Psoas muscle (tissue), 8 donors: ENCODE data around the gene TCERG1L. TPM values are rescaled to one million over a fixed set of nuclear protein-coding genes. Genes with fewer than 3 reads are reported as not detected.

ENCODE experiments used
- ATAC-seq, 4 donors: fragments of 200-7000 bp; cut with Tn5 transposase; one replicate each; pipeline ENCODE4 v1.9.1; 2020; ENCODE audit warnings: moderate library complexity in 3 of 4, mild to moderate bottlenecking in 2 of 4
- DNase-seq, 2 donors: peaks; one replicate each; pipeline ENCODE4 v3.0.0-alpha.2; 2020
- H3K27ac ChIP-seq: fragments of 200-600 bp; one replicate; pipeline ENCODE4 v1.8.0; 2022
- H3K27me3 ChIP-seq, 3 donors: fragments of 200-600 bp in 1 of 3; one replicate each; pipeline versions ENCODE4 v1.6.1 to v1.8.0; 2013 to 2022; ENCODE audit warnings: low read length in 2 of 3, mild to moderate bottlenecking in 2 of 3, moderate library complexity in 1 of 3; ENCODE audit not compliant: insufficient read depth in 3 of 3
- H3K36me3 ChIP-seq, 2 donors: fragments of 200-600 bp in 1 of 2; one replicate each; pipeline versions ENCODE4 v1.6.1 to v1.8.0; 2013 to 2022; ENCODE audit warnings: low read depth in 1 of 2, mild to moderate bottlenecking in 1 of 2, moderate library complexity in 1 of 2; ENCODE audit not compliant: insufficient read depth in 1 of 2
- H3K4me1 ChIP-seq: fragments of 200-600 bp; one replicate; pipeline ENCODE4 v1.8.0; 2022
- H3K4me3 ChIP-seq: fragments of 200-600 bp; one replicate; pipeline ENCODE4 v1.8.0; 2022; ENCODE audit warnings: mild to moderate bottlenecking
- H3K9me3 ChIP-seq: fragments of 200-600 bp; one replicate; pipeline ENCODE4 v1.8.0; 2022
- WGBS, 3 donors: extraction: QIAGEN DNeasy Blood & Tissue Kit; methylation state at CpG; one replicate each; pipeline versions ENCODE4 v1.1.6 to v1.1.7; 2013; 5-methylcytosine and 5-hydroxymethylcytosine counted together
- intact Hi-C, 2 donors: fragments of 100-400 bp; cut with DNase I; formaldehyde crosslinking; loops; one replicate each; pipeline versions ENCODE4 v1.11.0 to v1.14.2; 2022
- polyA plus RNA-seq, 3 donors: library from polyadenylated mRNA; stranded (reverse); fragments of 200-250 nt; gene quantifications; one replicate each; pipeline ENCODE4 v1.2.3, GENCODE V29; 2013
- total RNA-seq, 4 donors: library from RNA; stranded (reverse); fragmentation: NEBNext Ultra II Directional in 2 of 4; extraction: Animal tissue kit (Norgen Biotek cat#: 25700) in 2 of 4; gene quantifications; one replicate each; pipeline versions ENCODE4 v1.2.1 to v1.2.4, GENCODE V29; 2021 to 2023
- TF ChIP-seq, protein P1 (sequence below): fragments of 200-600 bp; IDR thresholded peaks from one replicate; pipeline ENCODE4 v1.8.0; 2022; ENCODE audit warnings: antibody characterized with exemption
- donor health status: healthy with polysubstance abuse.
- donor health status: DM: no; HTN: no; CAD: no; lungs with moderate emphysema.
- donor health status: Bipolar disorder and iron deficiency.
- donor health status: healthy.
- donor health status: DM: yes; HTN: yes; CAD: no.
- donor health status: DM: no; HTN: no; CAD: no.
- donor health status: DM: no; HTN: no; CAD: no.
- donor health status: DM: yes; HTN: yes; CAD: no.

TCERG1L gene
- total and polyA plus RNA-seq, 7 donors, result 0.01 TPM; not detected in 6

DNA sequence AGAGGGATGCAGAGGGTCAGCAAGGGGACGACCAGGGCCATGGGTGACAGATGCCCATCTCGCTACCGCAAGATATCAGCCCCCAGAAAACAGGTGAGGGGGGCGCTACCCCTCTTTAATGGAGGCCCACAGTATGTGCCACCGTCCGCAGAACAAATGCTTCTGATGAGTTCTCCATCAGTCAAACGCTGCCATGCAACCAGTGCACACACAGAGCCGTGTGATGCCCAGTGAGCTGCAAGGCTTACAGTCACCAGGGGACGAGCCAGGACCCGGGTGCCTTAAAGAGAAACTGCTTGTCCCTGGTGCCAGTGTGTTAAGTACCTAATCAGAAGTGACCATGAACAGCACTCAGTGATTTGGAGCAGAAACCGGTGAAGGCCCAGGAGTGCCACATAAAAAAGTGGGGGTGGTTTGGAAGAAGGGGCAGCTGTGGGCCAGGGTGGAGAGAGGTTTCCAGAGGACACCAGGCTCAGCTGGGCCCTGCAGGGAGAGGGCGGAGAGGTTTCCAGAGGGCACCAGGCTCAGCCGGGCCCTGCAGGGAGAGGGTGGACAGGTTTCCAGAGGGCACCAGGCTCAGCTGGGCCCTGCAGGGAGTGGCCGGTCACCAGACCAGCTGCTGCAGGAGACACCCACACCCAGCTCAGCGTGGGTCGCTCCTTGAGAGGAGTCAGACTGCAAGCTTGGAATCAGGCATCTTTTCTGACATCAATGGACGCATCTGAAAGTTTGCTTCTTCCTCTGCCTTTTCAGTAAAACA, 50.9 kb downstream of the TCERG1L start:
- Histone ChIP-seq H3K27me3 (no peaks in the 10 kb centered on the region), H3K9me3 (no peaks in the 10 kb centered on the region), H3K36me3 (no peaks in the 10 kb centered on the region), H3K4me3 (no peak overlapping the region), H3K27ac (no peak overlapping the region), H3K4me1 (no peaks in the 10 kb centered on the region)
- TF ChIP-seq, protein P1, sequence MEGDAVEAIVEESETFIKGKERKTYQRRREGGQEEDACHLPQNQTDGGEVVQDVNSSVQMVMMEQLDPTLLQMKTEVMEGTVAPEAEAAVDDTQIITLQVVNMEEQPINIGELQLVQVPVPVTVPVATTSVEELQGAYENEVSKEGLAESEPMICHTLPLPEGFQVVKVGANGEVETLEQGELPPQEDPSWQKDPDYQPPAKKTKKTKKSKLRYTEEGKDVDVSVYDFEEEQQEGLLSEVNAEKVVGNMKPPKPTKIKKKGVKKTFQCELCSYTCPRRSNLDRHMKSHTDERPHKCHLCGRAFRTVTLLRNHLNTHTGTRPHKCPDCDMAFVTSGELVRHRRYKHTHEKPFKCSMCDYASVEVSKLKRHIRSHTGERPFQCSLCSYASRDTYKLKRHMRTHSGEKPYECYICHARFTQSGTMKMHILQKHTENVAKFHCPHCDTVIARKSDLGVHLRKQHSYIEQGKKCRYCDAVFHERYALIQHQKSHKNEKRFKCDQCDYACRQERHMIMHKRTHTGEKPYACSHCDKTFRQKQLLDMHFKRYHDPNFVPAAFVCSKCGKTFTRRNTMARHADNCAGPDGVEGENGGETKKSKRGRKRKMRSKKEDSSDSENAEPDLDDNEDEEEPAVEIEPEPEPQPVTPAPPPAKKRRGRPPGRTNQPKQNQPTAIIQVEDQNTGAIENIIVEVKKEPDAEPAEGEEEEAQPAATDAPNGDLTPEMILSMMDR, result no peak
- no peak for DNase-seq
- no peak for ATAC-seq
- 76 to 78% (median 77%) methylated on average over 17 of the region's 17 CpGs for WGBS, 3 donors
- intact Hi-C loops, result no loop called here

GRCh38 chr10:131260031-131260430, 51.5 kb downstream of the TCERG1L start:
- Histone ChIP-seq H3K27me3 (peaks cover 0 to 3% (median 0%) of the 10 kb centered on the region in 3 donors), H3K36me3 (no peaks in the 10 kb centered on the region), H3K9me3 (no peaks in the 10 kb centered on the region), H3K4me3 (no peak overlapping the region), H3K4me1 (no peaks in the 10 kb centered on the region), H3K27ac (no peak overlapping the region)
- ATAC-seq, result no peak
- DNase-seq, result no peak
- intact Hi-C loops, result no loop called here
- TF ChIP-seq, protein P1, result no peak
- 93 to 95% (median 95%) methylated on average over 29 to 32 of the region's 32 CpGs for WGBS, 3 donors

DNA sequence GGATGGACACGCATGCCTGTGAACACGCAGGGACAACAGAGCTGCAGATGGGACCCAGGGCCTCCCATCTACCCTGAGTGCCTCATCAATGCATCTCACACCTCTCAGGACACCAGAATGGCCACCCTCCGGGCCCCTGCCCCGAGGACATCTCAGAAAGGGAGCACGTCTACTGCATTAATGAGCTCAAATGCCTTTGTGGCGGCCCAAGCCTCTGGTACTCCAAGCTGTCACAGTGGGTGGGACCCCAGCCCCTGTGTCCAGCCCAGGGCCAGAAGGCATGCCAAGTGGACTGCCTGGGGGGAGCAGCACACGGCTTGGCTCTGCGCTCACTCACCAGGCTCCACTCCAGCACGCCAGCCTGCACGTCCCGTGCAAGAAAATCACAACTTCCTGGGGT, 52.0 kb downstream of the TCERG1L start:
- no peak overlapping the region for H3K27ac ChIP-seq
- no peaks in the 10 kb centered on the region for H3K9me3 ChIP-seq
- WGBS, 3 donors, result 84 to 88% (median 87%) methylated on average over 11 of the region's 11 CpGs
- no peak overlapping the region for H3K4me3 ChIP-seq
- H3K4me1 ChIP-seq, result no peaks in the 10 kb centered on the region
- intact Hi-C loops, result no loop called here
- no peaks in the 10 kb centered on the region for H3K36me3 ChIP-seq
- H3K27me3 ChIP-seq, result peaks cover 0 to 3% (median 0%) of the 10 kb centered on the region in 3 donors
- DNase-seq (no peak), ATAC-seq (no peak)
- TF ChIP-seq, protein P1, result no peak

DNA sequence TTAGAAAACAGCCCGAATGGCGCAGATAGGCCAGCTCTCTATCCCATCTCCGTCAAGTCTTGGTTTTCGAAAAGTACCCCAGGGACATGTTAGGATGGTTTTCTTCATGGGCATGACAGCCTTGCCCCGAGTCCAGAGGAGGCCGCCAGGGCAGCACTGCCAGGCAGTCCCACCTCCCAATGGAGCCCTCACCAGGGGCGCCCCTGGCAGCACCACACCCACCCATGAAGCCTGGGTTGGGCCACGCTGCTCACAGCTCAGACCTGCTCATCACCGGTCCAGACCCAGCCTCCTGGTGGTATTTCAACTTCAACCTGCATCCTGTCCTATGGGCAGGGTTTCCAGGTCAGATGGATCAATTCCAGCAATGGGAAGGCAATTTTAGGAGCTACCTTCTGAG, 53.3 kb downstream of the TCERG1L start:
- H3K4me1 ChIP-seq, result no peaks in the 10 kb centered on the region
- H3K27me3 ChIP-seq, result peaks cover 0 to 6% (median 3%) of the 10 kb centered on the region in 3 donors
- intact Hi-C loops, result no loop called here
- DNase-seq, result no peak
- H3K9me3 ChIP-seq, result no peaks in the 10 kb centered on the region
- H3K36me3 ChIP-seq, result no peaks in the 10 kb centered on the region
- WGBS, 3 donors, result 93 to 97% (median 95%) methylated on average over 9 of the region's 9 CpGs
- no peak overlapping the region for H3K27ac ChIP-seq
- ATAC-seq, result no peak
- TF ChIP-seq, protein P1, result no peak
- no peak overlapping the region for H3K4me3 ChIP-seq
